ENCODE results near the gene CACNA1H.

Gene CACNA1H

DNA sequence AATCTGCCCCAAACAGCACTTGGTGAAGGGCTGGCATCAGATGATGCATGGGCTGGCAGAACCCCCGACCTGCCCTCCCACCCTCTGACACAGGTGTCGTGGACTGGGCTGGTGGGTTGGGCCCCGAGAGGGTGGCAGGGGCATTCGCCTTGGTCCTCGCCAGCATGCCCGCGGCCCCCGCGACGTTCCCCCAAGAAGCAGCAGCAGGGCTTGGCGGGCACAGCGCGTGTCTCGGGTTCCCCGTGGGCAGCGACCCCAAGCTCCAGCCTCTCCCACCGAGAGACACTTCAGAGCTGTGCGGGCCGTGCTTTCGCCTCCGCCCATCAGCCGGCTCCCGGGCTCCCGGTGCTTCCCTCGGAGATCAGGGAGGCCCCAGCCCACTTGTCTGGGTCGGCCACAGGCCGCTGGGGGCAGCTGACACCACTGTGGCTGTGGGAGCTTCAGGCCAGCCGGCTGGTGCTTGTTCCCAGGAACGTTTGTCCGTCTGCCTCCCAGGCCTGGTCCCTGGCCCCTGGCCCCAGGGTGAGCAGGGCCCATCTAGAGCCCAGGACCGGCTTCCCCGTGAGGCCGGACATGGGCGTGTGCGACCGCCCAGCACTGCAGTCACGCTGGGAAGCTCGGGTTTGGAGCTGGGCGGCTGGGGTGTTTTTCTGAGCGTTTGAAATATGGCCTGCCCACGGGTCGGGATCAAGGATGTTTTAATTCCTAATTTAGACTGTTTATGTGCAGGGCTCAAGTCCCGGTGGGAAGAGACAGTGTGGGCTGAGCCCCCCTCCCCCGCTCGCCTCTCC lies 16.6 kb downstream of the CACNA1H start:
- Histone ChIP-seq H3K27ac (ENCODE audit: low read length, poor library complexity, severe bottlenecking) (no peak overlapping the region), H3K27me3 (ENCODE audit: control insufficient read depth in 1 of 2, insufficient read depth in 1 of 2, low read length in 2 of 2) (peaks cover 38 to 41% of the 10 kb centered on the region in 2 experiments), H3K9ac (ENCODE audit: low read length) (no peak overlapping the region), H3K9me3 (ENCODE audit: control insufficient read depth, low read length) (no peaks in the 10 kb centered on the region), H3K4me2 (ENCODE audit: low read length, poor library complexity, severe bottlenecking) (no peak overlapping the region), H2AK5ac (ENCODE audit: low read length, severe bottlenecking) (no peak overlapping the region), H3K4me3 (ENCODE audit: insufficient read depth in 1 of 2, low read depth in 1 of 2, low read length in 2 of 2) (peak overlapping the region in 1 of 2 experiments; percentile 8), H3K18ac (ENCODE audit: low read depth in 1 of 2, low read length in 2 of 2) (peak overlapping the region in 1 of 2 experiments; percentile 69), H2BK15ac (ENCODE audit: low read depth, poor library complexity, severe bottlenecking) (no peak overlapping the region), H3K23ac (ENCODE audit: low read length in 2 of 2) (no peak overlapping the region), H4K91ac (ENCODE audit: low read length) (no peak overlapping the region), H3K36me3 (ENCODE audit: control insufficient read depth in 1 of 2, insufficient read depth in 2 of 2, low read depth in 1 of 2, low read length in 2 of 2) (no peaks in the 10 kb centered on the region), H3K4me1 (ENCODE audit: control insufficient read depth, insufficient read depth, low read depth, low read length) (peaks cover 21% of the 10 kb centered on the region), H3K4ac (ENCODE audit: low read depth in 1 of 2, low read length in 2 of 2) (no peak overlapping the region), H2BK120ac (ENCODE audit: low read depth, low read length) (no peak overlapping the region), H2AFZ (ENCODE audit: low read depth, low read length) (no peak overlapping the region), H3K79me1 (replicated peaks; ENCODE audit: low read length, poor library complexity, severe bottlenecking) (no peaks in the 10 kb centered on the region), H4K8ac (ENCODE audit: low read length) (no peak overlapping the region), H2BK12ac (ENCODE audit: low read length in 2 of 2) (no peak overlapping the region), H3K14ac (ENCODE audit: low read length in 2 of 2) (no peak overlapping the region), H2BK5ac (ENCODE audit: low read depth, low read length, poor library complexity, severe bottlenecking) (no peak overlapping the region)
- peak; percentile 12 for DNase-seq
- WGBS, result 63% methylated on average over 45 of the region's 45 CpGs

DNA sequence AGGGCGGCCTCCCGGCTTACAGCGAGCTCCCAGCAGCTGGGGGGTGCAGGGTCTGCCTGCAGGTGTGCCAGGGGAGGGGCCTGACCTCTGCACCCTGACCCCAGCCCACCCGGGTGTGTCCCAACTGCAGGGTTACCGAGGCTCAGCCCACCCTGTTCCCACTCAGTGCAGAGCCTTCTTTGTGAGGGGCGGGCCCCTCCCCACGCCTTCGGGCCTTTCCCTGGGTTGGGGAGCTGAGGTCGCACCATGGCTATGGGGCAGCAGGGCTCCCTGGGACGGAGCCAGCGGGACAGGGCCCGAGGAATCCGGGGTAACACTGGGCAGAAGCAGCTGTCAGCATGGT lies 17.1 kb downstream of the CACNA1H start:
- H3K9ac ChIP-seq (ENCODE audit: low read length), result no peak overlapping the region
- no peak overlapping the region for H3K4me3 ChIP-seq (ENCODE audit: insufficient read depth in 1 of 2, low read depth in 1 of 2, low read length in 2 of 2)
- H3K23ac ChIP-seq (ENCODE audit: low read length in 2 of 2), result no peak overlapping the region
- H2BK5ac ChIP-seq (ENCODE audit: low read depth, low read length, poor library complexity, severe bottlenecking), result no peak overlapping the region
- no peaks in the 10 kb centered on the region for H3K9me3 ChIP-seq (ENCODE audit: control insufficient read depth, low read length)
- H3K4ac ChIP-seq (ENCODE audit: low read depth in 1 of 2, low read length in 2 of 2), result no peak overlapping the region
- no peaks in the 10 kb centered on the region for H3K36me3 ChIP-seq (ENCODE audit: control insufficient read depth in 1 of 2, insufficient read depth in 2 of 2, low read depth in 1 of 2, low read length in 2 of 2)
- H3K18ac ChIP-seq (ENCODE audit: low read depth in 1 of 2, low read length in 2 of 2), result no peak overlapping the region
- H3K4me1 ChIP-seq (ENCODE audit: control insufficient read depth, insufficient read depth, low read depth, low read length), result peaks cover 25% of the 10 kb centered on the region
- H3K4me2 ChIP-seq (ENCODE audit: low read length, poor library complexity, severe bottlenecking), result no peak overlapping the region
- H3K27ac ChIP-seq (ENCODE audit: low read length, poor library complexity, severe bottlenecking), result no peak overlapping the region
- peaks cover 32 to 41% of the 10 kb centered on the region in 2 experiments for H3K27me3 ChIP-seq (ENCODE audit: control insufficient read depth in 1 of 2, insufficient read depth in 1 of 2, low read length in 2 of 2)
- H2AFZ ChIP-seq (ENCODE audit: low read depth, low read length), result no peak overlapping the region
- no peak for DNase-seq
- no peak overlapping the region for H2BK15ac ChIP-seq (ENCODE audit: low read depth, poor library complexity, severe bottlenecking)
- 76% methylated on average over 13 of the region's 13 CpGs for WGBS
- H2BK120ac ChIP-seq (ENCODE audit: low read depth, low read length), result no peak overlapping the region
- H4K8ac ChIP-seq (ENCODE audit: low read length), result no peak overlapping the region
- no peak overlapping the region for H4K91ac ChIP-seq (ENCODE audit: low read length)
- no peak overlapping the region for H3K14ac ChIP-seq (ENCODE audit: low read length in 2 of 2)
- H2AK5ac ChIP-seq (ENCODE audit: low read length, severe bottlenecking), result no peak overlapping the region
- no peaks in the 10 kb centered on the region for H3K79me1 ChIP-seq (replicated peaks; ENCODE audit: low read length, poor library complexity, severe bottlenecking)
- no peak overlapping the region for H2BK12ac ChIP-seq (ENCODE audit: low read length in 2 of 2)

DNA sequence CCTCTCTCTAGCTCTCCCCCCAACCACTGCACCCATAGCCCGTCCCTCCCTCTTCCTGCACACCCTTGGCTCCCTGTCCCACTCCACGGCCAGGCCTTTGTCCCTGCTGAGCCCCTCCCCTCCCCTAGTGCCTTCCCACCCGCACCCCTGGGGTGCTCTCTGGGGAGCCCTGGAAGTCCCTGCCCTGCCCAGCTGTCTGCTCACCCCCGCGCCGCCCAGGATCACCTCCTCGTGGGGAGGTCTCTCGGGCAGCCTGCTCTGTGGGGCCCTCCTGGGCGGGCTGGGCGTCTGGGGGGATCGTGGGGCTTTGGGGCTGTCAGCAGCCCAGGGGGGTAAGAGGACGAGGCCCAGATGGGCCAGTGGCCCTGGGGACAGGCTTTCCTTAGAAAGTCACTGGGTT lies 18.1 kb downstream of the CACNA1H start:
- H3K4me1 ChIP-seq (ENCODE audit: control insufficient read depth, insufficient read depth, low read depth, low read length), result peaks cover 33% of the 10 kb centered on the region
- no peak overlapping the region for H4K8ac ChIP-seq (ENCODE audit: low read length)
- peaks cover 30 to 43% of the 10 kb centered on the region in 2 experiments for H3K27me3 ChIP-seq (ENCODE audit: control insufficient read depth in 1 of 2, insufficient read depth in 1 of 2, low read length in 2 of 2)
- no peak overlapping the region for H3K27ac ChIP-seq (ENCODE audit: low read length, poor library complexity, severe bottlenecking)
- H3K23ac ChIP-seq (ENCODE audit: low read length in 2 of 2), result no peak overlapping the region
- no peak overlapping the region for H2AK5ac ChIP-seq (ENCODE audit: low read length, severe bottlenecking)
- H3K4me2 ChIP-seq (ENCODE audit: low read length, poor library complexity, severe bottlenecking), result no peak overlapping the region
- H2BK12ac ChIP-seq (ENCODE audit: low read length in 2 of 2), result no peak overlapping the region
- no peaks in the 10 kb centered on the region for H3K36me3 ChIP-seq (ENCODE audit: control insufficient read depth in 1 of 2, insufficient read depth in 2 of 2, low read depth in 1 of 2, low read length in 2 of 2)
- H2BK5ac ChIP-seq (ENCODE audit: low read depth, low read length, poor library complexity, severe bottlenecking), result no peak overlapping the region
- H3K4ac ChIP-seq (ENCODE audit: low read depth in 1 of 2, low read length in 2 of 2), result no peak overlapping the region
- no peak overlapping the region for H2AFZ ChIP-seq (ENCODE audit: low read depth, low read length)
- no peak overlapping the region for H2BK15ac ChIP-seq (ENCODE audit: low read depth, poor library complexity, severe bottlenecking)
- no peak for DNase-seq
- H3K14ac ChIP-seq (ENCODE audit: low read length in 2 of 2), result no peak overlapping the region
- H3K18ac ChIP-seq (ENCODE audit: low read depth in 1 of 2, low read length in 2 of 2), result no peak overlapping the region
- H3K4me3 ChIP-seq (ENCODE audit: insufficient read depth in 1 of 2, low read depth in 1 of 2, low read length in 2 of 2), result no peak overlapping the region
- no peak overlapping the region for H4K91ac ChIP-seq (ENCODE audit: low read length)
- no peak overlapping the region for H2BK120ac ChIP-seq (ENCODE audit: low read depth, low read length)
- WGBS, result 84% methylated on average over 12 of the region's 12 CpGs
- no peaks in the 10 kb centered on the region for H3K79me1 ChIP-seq (replicated peaks; ENCODE audit: low read length, poor library complexity, severe bottlenecking)
- H3K9me3 ChIP-seq (ENCODE audit: control insufficient read depth, low read length), result no peaks in the 10 kb centered on the region
- H3K9ac ChIP-seq (ENCODE audit: low read length), result no peak overlapping the region

DNA sequence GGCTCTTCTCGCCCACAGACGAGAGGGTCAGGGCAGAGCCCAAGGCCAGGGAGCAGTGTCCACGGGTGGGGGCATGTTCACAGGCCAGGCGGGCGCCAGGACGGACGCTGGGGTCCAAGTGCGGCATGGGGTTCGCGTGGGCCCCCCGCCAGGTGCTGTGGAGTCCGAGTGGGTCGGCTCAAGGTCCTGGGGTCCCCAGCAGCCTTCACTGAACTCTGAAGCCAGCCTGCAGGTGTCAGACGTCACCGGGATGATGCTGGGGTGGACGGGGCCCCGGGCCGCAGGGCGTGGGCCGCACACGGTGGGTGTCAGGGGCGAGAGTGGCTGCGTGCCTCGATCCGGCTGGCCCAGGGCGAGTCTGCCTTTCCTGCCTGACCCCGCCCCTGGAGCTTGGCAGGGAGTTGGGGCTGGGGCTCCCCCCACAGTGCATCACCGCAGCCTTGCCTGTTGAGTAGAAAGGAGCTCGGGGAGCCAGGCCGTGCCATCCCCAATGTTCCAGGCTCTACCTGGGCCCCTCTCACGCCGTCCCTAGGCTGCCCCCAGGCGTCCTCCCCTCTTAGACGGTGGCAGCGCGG lies 19.0 kb downstream of the CACNA1H start:
- Histone ChIP-seq H3K14ac (ENCODE audit: low read length in 2 of 2) (no peak overlapping the region), H3K4ac (ENCODE audit: low read depth in 1 of 2, low read length in 2 of 2) (no peak overlapping the region), H3K27me3 (ENCODE audit: control insufficient read depth in 1 of 2, insufficient read depth in 1 of 2, low read length in 2 of 2) (peaks cover 27 to 38% of the 10 kb centered on the region in 2 experiments), H2AK5ac (ENCODE audit: low read length, severe bottlenecking) (no peak overlapping the region), H3K36me3 (ENCODE audit: control insufficient read depth in 1 of 2, insufficient read depth in 2 of 2, low read depth in 1 of 2, low read length in 2 of 2) (no peaks in the 10 kb centered on the region), H3K27ac (ENCODE audit: low read length, poor library complexity, severe bottlenecking) (no peak overlapping the region), H2AFZ (ENCODE audit: low read depth, low read length) (no peak overlapping the region), H3K4me2 (ENCODE audit: low read length, poor library complexity, severe bottlenecking) (no peak overlapping the region), H3K79me1 (replicated peaks; ENCODE audit: low read length, poor library complexity, severe bottlenecking) (no peaks in the 10 kb centered on the region), H3K18ac (ENCODE audit: low read depth in 1 of 2, low read length in 2 of 2) (no peak overlapping the region), H3K9me3 (ENCODE audit: control insufficient read depth, low read length) (no peaks in the 10 kb centered on the region), H3K4me1 (ENCODE audit: control insufficient read depth, insufficient read depth, low read depth, low read length) (peaks cover 41% of the 10 kb centered on the region), H2BK15ac (ENCODE audit: low read depth, poor library complexity, severe bottlenecking) (peak overlapping the region; percentile 60), H4K91ac (ENCODE audit: low read length) (no peak overlapping the region), H3K23ac (ENCODE audit: low read length in 2 of 2) (no peak overlapping the region), H2BK12ac (ENCODE audit: low read length in 2 of 2) (no peak overlapping the region), H3K4me3 (ENCODE audit: insufficient read depth in 1 of 2, low read depth in 1 of 2, low read length in 2 of 2) (no peak overlapping the region), H2BK120ac (ENCODE audit: low read depth, low read length) (no peak overlapping the region), H4K8ac (ENCODE audit: low read length) (no peak overlapping the region), H2BK5ac (ENCODE audit: low read depth, low read length, poor library complexity, severe bottlenecking) (no peak overlapping the region), H3K9ac (ENCODE audit: low read length) (no peak overlapping the region)
- 88% methylated on average over 36 of the region's 36 CpGs for WGBS
- no peak for DNase-seq
